Urinary bladder (tissue), 4 donors: ENCODE results near the gene GGCT. TPM values are rescaled to one million over a fixed set of nuclear protein-coding genes. Genes with fewer than 3 reads are reported as not detected.

Experiments used
- DNase-seq: peaks from one replicate; pipeline ENCODE4 v3.0.0-alpha.2; 2015; ENCODE audit errors: extremely low spot score
- H3K27ac ChIP-seq: one replicate; pipeline ENCODE4 v1.5.1; 2013; ENCODE audit warnings: low read depth, mild to moderate bottlenecking, moderate library complexity
- H3K36me3 ChIP-seq: one replicate; pipeline ENCODE4 v1.6.1; 2013; ENCODE audit warnings: mild to moderate bottlenecking, moderate library complexity; ENCODE audit not compliant: insufficient read depth
- H3K4me1 ChIP-seq: one replicate; pipeline ENCODE4 v1.6.1; 2013; ENCODE audit warnings: mild to moderate bottlenecking, moderate library complexity; ENCODE audit not compliant: insufficient read depth
- H3K4me3 ChIP-seq: one replicate; pipeline ENCODE4 v1.5.1; 2013; ENCODE audit warnings: low read depth, low read length
- WGBS: extraction: QIAGEN DNeasy Blood & Tissue Kit; methylation state at CpG from one replicate; pipeline ENCODE4 v1.1.7; 2013; 5-methylcytosine and 5-hydroxymethylcytosine counted together
- polyA plus RNA-seq: library from polyadenylated mRNA; stranded (reverse); fragments of 200-250 nt; gene quantifications from one replicate; pipeline ENCODE4 v1.2.3, GENCODE V29; 2013
- total RNA-seq: library from RNA; depleted of rRNA; stranded (reverse); fragments of >200 nt; gene quantifications from one replicate; pipeline ENCODE4 v1.2.3, GENCODE V29; 2014
- donor health status: healthy with polysubstance abuse.
- donor health status: healthy.

Gene GGCT
- total and polyA plus RNA-seq, 2 donors, result 33.6 to 36.1 TPM

- Histone ChIP-seq H3K36me3 (peaks cover 1% of the 10 kb centered on the region), H3K4me1 (no peaks in the 10 kb centered on the region), H3K27ac (peak overlapping the region; percentile 49), H3K4me3 (no peak overlapping the region)
- WGBS, result 26% methylated on average over 14 of the region's 14 CpGs
- no peak for DNase-seq
Measured at GRCh38 chr7:30470163-30470770, 34.4 kb downstream of the GGCT start.

- WGBS, result 14% methylated on average over 5 of the region's 5 CpGs
- DNase-seq, result no peak
- H3K4me1 ChIP-seq, result no peaks in the 10 kb centered on the region
Measured at GRCh38 chr7:30469303-30469702, 35.3 kb downstream of the GGCT start.

GRCh38 chr7:30468791-30469190, 35.8 kb downstream of the GGCT start:
- Histone ChIP-seq H3K4me1 (no peaks in the 10 kb centered on the region), H3K27ac (no peak overlapping the region), H3K4me3 (no peak overlapping the region), H3K36me3 (no peaks in the 10 kb centered on the region)
- 52% methylated on average over 4 of the region's 4 CpGs for WGBS
- no peak for DNase-seq

More at GRCh38 chr7:30469303-30469702, 35.3 kb downstream of the GGCT start:
- Histone ChIP-seq H3K36me3 (peaks cover 1% of the 10 kb centered on the region), H3K27ac (no peak overlapping the region), H3K4me3 (no peak overlapping the region)

DNA sequence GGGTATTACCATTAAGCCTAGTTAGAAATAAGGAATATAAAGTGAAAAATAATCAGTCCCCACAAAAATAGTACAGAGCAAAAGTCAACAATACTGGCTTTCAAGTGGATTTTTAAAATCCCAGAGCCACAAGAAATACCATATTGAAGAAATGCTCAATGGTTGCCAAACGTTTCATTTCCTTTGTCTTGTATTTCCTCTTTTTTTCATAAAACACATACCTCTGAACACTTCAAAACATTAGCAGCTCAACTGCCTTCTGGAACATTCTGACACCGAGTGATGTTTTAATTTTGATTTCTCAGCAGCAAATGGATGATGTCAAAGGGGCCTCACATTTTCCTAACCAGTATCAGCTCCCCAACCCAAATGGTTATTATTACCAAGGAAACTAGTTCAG, 36.6 kb downstream of the GGCT start:
- H3K4me1 ChIP-seq, result no peaks in the 10 kb centered on the region
- WGBS, result 73% methylated on average over 2 of the region's 2 CpGs

DNA sequence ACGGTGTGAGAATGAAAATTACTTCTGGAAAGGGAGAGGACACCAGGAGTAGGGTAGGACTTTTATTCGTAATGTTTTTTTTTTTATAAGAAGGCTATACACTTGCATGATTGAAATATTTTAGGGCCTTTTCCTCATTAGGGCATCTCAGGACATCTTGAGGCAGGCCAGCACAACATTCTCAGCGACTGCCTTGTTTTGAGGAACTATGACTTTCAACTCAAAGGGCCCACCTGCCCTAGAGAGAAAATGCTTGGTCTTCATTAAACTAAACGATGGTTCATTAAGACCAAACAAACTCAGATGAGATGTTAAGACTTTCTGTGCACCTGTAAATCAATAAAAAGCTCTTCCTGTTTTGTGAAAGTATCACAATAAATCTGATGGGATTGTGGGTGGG, 37.4 kb downstream of the GGCT start:
- no peaks in the 10 kb centered on the region for H3K4me1 ChIP-seq
- DNase-seq, result no peak
- H3K27ac ChIP-seq, result no peak overlapping the region
- no peak overlapping the region for H3K4me3 ChIP-seq
- WGBS, result 90% methylated on average over 4 of the region's 4 CpGs
- no peaks in the 10 kb centered on the region for H3K36me3 ChIP-seq

More for the DNA sequence above, 36.6 kb downstream of the GGCT start:
- no peak for DNase-seq
- Histone ChIP-seq H3K4me3 (no peak overlapping the region), H3K27ac (no peak overlapping the region), H3K36me3 (no peaks in the 10 kb centered on the region)

GRCh38 chr7:30466266-30466665, 38.4 kb downstream of the GGCT start:
- 85% methylated on average over 4 of the region's 4 CpGs for WGBS
- Histone ChIP-seq H3K36me3 (no peaks in the 10 kb centered on the region), H3K4me3 (no peak overlapping the region), H3K4me1 (no peaks in the 10 kb centered on the region), H3K27ac (no peak overlapping the region)
- DNase-seq, result no peak

DNA sequence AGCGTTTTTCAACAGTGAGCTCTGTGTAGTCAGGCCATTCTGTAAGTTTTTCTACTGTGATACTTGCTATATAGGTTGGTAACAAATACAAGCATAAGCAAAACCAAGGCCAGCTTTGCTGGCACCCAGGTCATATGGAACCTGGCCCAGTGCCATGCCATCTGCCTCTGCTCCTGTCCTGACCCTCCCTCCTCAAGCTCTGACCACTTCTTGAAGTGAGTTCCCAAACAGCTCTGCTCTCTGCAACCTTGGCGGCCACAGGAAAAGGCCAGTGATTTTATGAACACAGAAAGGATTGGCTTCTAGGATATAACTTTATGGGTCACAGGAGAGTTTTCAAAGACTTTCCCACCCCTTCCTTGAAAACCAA, 38.8 kb downstream of the GGCT start:
- WGBS, result 59% methylated on average over 2 of the region's 2 CpGs
- no peak for DNase-seq
- Histone ChIP-seq H3K27ac (no peak overlapping the region), H3K4me1 (no peaks in the 10 kb centered on the region), H3K36me3 (no peaks in the 10 kb centered on the region), H3K4me3 (no peak overlapping the region)

- Histone ChIP-seq H3K27ac (no peak overlapping the region), H3K4me1 (no peaks in the 10 kb centered on the region), H3K4me3 (no peak overlapping the region), H3K36me3 (no peaks in the 10 kb centered on the region)
- WGBS, result 82% methylated on average over 5 of the region's 5 CpGs
- DNase-seq, result no peak
Measured at GRCh38 chr7:30465046-30465810, 39.4 kb downstream of the GGCT start.

DNA sequence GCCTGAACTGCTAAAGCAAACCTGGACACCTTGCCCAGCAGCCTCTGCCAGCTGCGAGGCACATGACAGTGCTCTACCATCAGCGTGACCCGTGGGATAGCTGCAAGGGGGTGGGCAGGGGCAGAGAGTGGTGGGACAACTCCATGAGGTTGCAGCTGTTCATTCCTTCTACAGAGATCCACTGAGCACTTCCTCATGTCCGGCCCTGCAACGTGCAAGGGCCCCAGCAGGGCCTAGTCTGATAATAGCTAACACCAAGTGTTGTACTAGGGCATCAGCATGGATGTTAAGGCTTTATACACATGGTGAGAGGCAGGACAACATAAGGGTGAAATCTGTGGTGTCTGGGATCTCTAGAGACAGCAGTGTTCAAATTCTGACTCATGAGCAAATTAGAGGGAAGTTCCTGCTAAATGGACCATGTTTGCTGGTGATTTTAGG, 40.4 kb downstream of the GGCT start:
- WGBS, result 80% methylated on average over 5 of the region's 5 CpGs
- H3K36me3 ChIP-seq, result no peaks in the 10 kb centered on the region
- H3K4me1 ChIP-seq, result no peaks in the 10 kb centered on the region
- H3K4me3 ChIP-seq, result no peak overlapping the region
- no peak overlapping the region for H3K27ac ChIP-seq
- DNase-seq, result no peak

GRCh38 chr7:30463405-30464145, 41.1 kb downstream of the GGCT start:
- Histone ChIP-seq H3K4me1 (no peaks in the 10 kb centered on the region), H3K36me3 (no peaks in the 10 kb centered on the region), H3K27ac (no peak overlapping the region), H3K4me3 (no peak overlapping the region)
- DNase-seq, result no peak
- 83% methylated on average over 6 of the region's 6 CpGs for WGBS

DNA sequence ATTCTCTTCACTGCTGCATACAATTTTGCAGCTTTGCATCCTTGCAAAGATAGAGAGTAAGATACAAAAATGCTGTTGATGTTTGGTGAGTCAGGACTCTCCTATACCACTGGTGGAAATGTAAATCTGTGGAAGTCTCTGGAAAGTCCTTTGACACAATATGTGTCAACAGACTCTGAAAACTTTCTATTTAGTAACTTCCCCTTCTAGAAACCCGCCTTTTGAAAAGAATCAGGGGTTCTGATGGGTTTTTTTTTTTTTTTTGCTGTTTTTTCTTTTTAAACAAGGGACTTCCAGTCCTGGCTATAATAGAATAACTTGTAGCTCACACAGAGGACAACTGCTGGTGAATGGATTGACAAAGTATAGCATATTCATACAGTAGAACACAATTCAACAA, 42.5 kb downstream of the GGCT start:
- Histone ChIP-seq H3K4me1 (no peaks in the 10 kb centered on the region), H3K4me3 (no peak overlapping the region), H3K36me3 (no peaks in the 10 kb centered on the region), H3K27ac (no peak overlapping the region)
- DNase-seq, result no peak
- 88% methylated on average over 1 of the region's 1 CpG for WGBS

GRCh38 chr7:30460246-30460633, 44.4 kb downstream of the GGCT start:
- Histone ChIP-seq H3K4me3 (no peak overlapping the region), H3K36me3 (no peaks in the 10 kb centered on the region), H3K27ac (no peak overlapping the region), H3K4me1 (no peaks in the 10 kb centered on the region)
- no peak for DNase-seq
- WGBS, result 62% methylated on average over 4 of the region's 4 CpGs

DNA sequence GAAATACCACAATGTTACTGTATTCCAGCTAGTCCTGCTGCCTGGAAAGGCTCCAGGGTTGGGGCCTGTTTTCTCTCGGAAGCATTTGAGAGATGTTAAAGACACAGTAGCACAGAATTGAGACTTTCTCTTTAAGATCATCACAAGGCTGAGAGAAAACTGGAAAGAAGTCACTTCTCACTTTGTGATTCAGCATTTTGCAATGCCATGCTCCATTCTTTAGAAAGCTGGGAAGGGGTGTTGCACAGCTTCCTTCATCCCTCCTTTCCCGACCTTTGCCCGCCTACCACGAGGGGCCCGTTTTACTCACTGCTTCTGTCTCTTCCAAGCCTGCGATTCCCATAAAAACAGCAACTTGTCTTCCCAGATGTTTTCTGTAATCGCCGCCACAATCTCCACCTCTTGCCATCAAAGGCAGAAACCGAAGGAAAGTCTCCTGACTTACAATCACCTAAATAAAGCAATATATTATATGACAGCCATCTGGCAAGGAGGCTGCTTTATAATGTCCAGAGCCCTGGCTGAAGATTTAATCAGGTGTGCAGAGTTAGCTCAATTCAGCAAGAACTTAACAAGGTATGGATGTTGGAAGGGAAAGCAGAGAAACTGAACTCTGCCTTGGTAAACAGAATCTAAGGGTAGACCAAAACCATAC, 44.9 kb downstream of the GGCT start:
- 17% methylated on average over 9 of the region's 9 CpGs for WGBS
- Histone ChIP-seq H3K27ac (no peak overlapping the region), H3K36me3 (no peaks in the 10 kb centered on the region), H3K4me1 (no peaks in the 10 kb centered on the region), H3K4me3 (no peak overlapping the region)
- no peak for DNase-seq
